Putamen (tissue), 1 donor: ENCODE data around the gene FSTL3.
"Not testable (repeated sequence)": the region's sequence is repeated elsewhere in the genome, so short reads cannot be mapped to it uniquely, and the experiment has no call there.

Experiments used
- DNase-seq: peaks from one replicate; pipeline ENCODE4 v3.0.0-alpha.2; 2016; ENCODE audit warnings: low spot score

FSTL3 gene

DNA sequence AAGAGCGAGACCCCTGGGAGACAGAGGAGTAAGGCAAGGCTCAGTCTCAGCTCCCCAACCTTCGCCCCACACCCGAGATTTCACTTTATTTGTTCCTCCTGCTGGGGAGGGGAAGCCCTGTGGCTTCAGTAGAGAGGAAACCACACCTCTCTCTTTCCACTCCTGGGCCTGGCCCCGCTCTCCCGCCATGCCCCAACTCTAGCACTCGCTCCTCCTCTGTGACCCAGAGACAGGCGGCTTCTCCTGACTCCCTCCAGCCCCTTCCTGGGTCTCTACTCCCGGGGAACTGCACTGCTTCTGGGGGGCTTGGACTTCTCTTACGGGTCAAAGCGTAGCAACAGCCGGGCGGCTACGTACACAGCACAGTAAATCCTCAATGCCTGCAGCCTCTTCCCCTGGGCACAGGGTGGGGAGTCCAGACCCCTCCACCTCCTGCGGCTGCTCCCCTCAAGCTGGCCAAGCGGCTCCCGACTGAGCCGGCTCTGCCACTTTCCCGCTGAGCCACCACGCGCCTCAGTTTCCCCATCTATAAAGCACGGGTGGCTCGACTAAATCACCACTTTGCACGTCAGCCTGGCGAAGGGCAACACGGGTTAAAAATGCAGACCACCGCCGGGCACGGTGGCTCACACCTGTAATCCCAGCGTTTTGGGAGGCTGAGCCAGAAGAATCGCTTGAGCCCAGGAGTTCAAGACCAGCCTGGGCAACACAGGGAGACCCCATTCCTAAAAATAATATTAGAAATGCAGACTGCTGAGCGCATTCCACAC, 14.6 kb upstream of the FSTL3 start:
- DNase-seq = no peak

DNA sequence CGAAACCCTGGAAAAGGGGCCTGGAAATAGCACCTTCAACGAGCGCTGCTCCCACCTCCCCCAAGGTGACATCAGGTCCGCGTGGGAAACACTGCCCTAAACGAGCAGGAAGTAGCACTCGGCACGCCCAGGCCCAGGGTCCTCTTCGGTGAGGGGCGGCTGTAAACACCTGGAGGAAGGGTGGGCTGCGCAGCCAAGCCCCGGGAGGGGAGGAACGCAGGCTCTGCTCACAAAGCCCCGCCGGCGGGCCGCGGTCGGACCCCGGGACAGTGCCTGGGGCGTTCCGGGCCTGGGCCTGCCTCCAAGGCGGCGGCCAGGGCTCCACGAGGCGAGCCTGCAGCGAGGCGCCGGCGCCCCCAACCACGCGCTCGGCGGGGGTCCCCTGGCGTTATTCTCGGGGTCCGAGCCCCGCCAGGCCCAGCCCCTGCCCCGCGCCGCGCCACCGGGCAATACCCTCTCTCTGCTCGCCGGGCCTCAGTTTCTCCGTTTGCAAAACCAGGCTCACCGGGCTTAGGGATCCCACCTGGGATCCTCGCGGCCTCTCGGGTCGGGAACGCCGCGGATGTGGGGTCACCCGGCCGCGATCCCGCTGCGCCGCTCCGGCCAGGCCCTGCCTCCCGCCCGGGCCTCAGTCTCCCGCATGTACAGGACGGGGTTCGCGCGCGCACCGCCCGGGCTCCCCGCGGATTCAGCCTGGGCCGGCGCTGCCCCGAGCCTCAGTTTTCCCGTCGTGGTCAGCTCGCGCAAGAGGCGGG, 13.8 kb upstream of the FSTL3 start:
- DNase-seq = no peak

- DNase-seq = peak; percentile 89
Measured at GRCh38 chr19:662962-663681, 13.1 kb upstream of the FSTL3 start, which contains the start of gene RNF126. Gene RNF126, minus strand, starts transcription at chr19:663214. Its CDS starts 93 bp downstream, at chr19:663121.

- DNase-seq = no peak
Measured at GRCh38 chr19:663682-664117, 12.5 kb upstream of the FSTL3 start.

DNA sequence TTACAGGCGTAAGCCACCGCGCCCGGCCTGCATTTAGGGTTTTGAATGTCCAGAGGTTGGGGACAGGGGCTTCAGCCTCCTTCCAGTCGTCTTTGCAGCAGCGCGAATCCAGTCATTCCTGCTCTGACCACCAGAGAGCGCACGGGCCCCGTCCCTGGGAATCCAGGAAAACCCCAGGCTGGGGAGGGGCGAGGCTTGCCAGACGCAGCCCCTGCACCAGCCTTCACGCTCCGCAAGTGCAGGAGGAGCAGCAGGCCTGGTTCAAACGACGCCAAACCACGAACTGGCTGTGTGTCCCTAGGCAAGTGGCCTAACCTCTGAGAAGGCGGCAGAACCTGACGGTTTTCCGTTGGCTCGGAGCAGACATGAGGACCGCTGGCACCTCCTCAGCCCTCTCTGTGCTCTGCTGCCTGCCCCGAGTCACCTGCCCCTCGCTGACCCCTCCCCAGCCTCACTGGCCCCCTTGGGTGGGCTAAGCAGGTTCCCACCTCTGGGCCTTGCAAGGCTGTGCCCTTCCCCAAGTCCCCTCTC, 11.2 kb upstream of the FSTL3 start:
- DNase-seq = peak; percentile 63

DNA sequence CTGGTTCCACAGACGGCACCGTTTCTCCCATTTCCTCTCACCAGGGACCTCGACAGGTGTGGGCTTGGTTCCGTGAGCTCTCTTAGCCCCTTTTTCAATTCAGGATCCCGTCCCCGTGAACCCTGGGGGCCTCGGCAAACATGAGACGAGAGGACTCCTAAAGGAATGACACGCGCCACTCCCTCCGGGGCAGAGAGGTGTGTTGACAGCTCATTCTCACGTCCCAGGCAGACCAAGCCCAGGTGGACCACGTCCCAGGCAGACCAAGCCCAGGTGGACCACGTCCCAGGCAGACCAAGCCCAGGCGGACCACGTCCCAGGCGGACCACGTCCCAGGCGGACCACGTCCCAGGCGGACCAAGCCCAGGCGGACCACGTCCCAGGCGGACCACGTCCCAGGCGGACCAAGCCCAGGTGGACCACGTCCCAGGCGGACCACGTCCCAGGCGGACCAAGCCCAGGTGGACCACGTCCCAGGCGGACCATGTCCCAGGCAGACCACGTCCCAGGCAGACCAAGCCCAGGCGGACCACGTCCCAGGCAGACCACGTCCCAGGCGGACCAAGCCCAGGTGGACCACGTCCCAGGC, 9.1 kb upstream of the FSTL3 start:
- DNase-seq = not testable (repeated sequence)

GRCh38 chr19:668675-669434, 7.3 kb upstream of the FSTL3 start:
- DNase-seq = not testable (repeated sequence)

GRCh38 chr19:670609-671075, 5.5 kb upstream of the FSTL3 start:
- no peak for DNase-seq

DNA sequence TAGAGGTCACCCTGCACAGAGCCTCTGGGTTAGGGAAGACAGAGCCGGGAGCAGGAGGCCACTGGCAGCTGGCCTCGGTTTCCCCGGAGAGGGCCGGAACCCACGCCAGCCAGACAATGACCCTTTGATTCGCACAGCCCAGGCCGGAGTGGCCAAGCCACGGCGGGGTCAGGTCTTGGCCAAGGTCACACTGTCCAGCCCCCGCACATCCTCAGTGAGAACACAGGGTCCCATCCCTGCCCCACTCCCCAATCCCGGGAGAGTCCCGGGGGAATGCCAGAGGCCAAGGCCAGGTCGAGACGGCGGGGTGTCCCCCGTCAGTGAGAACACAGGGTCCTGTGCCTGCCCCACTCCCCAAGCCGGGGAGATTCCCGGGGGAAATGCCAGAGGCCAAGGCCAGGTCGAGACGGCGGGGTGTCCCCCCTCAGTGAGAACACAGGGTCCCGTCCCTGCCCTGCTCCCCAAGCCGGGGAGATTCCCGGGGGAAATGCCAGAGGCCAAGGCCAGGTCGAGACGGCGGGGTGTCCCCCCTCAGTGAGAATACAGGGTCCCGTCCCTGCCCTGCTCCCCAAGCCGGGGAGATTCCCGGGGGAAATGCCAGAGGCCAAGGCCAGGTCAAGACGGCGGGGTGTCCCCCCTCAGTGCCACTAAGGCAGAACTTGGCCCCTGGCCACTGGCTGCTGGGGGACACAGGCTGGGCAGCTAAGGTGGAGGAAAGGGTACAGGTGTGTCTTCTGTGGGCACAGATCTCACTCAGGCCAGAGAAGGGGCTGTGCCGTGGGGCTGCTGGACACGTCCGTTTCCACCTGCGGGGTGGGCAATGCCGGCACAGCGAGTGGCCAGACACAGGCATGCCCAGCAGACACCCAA, 1.7 kb upstream of the FSTL3 start:
- no peak for DNase-seq

- DNase-seq = no peak
Measured at GRCh38 chr19:676007-676338, 219 bp upstream of the FSTL3 start.

DNA sequence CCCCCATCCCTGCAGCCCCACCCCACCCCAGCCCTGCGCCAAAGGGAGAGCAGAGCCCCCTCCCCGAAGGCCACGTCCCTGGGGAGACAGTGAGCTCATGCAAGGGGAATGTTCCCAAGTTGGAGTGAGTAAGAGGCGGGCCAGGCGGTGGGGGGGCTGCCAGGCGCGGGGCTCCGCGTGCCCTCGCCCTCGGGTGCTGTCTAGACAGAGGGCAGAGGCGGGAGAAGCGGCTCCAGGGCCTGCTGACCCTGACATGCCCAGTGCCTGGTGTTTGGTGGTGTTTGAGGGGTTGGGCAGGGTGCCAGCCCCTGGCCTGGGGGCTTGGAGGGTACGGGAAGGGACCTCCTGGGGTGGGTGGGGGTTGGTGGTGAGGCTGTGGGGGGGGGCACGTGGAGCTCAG, 1.0 kb downstream of the FSTL3 start:
- no peak for DNase-seq

GRCh38 chr19:677601-678436, 1.6 kb downstream of the FSTL3 start:
- DNase-seq = no peak

DNA sequence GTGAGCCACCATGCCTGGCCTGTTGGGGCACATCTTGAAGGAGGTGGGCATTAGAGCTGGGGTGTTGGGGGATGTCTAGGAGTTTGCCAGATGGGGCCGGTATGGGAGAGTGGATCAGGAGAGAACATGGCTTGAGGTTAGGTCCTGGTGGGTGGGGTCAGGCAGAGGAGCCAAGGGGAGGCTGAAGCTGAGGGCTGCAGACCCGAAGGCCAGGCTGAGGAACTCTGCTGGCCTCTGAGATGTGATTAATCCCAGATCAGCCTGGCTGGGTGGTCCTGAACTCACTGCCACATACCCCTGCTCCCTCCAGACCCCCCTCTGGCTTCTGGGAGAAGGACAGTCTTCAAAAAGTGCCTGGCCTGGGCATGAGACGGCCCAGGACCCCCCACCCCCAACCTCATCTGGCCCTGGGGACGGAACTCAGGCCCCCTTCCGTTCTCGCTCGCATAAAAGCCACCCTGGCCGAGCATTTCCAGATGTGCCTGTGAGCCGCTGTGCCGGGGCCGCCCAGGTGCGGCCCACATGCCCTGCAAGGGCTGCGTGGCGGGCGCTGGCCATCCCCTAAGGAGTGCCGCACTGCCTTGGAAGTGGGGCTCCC, 2.7 kb downstream of the FSTL3 start:
- DNase-seq = no peak

DNA sequence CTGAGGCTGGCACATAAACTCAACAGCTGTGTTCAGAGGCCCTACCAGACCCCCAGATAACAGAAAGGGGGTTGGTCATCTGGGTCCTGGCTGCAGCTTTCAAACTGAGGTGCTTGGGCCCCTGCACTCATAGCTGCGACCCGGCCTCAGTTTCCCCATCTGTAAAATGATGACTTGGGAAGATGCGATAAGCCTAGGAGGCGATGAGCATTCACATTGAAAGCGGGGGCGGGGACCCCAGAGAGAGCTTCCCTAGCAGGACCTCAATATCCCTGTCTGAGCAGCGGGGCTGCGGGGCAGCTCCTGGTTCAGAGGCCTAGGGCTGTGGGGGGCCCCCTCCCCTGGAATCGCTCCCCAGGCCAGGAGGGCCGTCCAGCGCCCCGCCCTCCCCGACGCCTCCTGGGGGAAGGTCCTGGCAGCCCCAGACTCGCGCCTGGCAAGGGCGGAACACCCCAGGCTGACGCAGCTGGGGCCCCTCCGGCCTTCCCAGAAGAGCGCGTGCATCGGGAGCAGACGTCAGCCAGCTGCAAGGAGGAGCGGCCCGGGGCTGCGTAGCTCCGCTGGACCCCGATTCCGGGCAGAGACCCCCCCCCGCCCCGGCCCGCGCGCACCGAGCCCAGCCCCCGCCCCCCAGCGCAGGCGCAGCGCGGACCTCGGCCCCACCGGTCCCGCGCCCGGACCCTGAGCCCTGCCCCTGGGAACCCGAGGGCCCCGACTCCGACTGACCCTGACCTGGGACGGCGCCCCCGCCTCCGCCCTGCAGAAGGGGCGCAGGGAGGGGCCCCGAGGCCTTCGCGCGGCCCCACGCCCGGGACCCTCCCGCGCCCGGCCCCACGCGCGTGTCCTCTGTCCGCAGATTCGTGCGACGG, 3.5 kb downstream of the FSTL3 start:
- peak; percentile 40 for DNase-seq

DNA sequence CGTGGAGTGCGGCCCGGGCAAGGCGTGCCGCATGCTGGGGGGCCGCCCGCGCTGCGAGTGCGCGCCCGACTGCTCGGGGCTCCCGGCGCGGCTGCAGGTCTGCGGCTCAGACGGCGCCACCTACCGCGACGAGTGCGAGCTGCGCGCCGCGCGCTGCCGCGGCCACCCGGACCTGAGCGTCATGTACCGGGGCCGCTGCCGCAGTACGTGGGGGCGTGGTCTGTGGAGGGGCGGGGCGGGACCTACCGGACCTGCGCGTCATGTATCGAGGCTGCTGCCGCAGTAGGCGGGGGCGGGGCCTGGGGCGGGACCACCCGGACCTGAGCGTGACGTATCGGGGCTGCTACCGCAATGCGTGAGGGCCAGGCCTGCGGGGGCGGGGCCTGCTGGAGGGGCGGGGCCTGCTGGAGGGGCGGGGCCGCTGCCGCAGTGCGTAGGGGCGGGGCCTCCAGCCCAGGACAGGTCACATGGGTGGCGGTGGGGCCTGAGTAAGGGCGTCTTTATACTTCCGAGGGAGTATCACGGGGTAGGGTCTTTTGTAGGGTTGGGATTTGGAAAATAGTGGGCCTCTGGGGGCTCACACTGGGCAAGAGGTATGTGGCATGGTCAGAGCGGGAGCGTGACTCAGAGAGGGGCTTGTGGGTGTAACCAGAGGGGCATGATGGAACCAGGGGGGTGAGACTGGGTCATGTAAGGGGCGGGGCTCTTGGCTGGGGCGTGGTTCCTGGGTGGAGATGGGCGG, 4.3 kb downstream of the FSTL3 start:
- peak; percentile 98 for DNase-seq

DNA sequence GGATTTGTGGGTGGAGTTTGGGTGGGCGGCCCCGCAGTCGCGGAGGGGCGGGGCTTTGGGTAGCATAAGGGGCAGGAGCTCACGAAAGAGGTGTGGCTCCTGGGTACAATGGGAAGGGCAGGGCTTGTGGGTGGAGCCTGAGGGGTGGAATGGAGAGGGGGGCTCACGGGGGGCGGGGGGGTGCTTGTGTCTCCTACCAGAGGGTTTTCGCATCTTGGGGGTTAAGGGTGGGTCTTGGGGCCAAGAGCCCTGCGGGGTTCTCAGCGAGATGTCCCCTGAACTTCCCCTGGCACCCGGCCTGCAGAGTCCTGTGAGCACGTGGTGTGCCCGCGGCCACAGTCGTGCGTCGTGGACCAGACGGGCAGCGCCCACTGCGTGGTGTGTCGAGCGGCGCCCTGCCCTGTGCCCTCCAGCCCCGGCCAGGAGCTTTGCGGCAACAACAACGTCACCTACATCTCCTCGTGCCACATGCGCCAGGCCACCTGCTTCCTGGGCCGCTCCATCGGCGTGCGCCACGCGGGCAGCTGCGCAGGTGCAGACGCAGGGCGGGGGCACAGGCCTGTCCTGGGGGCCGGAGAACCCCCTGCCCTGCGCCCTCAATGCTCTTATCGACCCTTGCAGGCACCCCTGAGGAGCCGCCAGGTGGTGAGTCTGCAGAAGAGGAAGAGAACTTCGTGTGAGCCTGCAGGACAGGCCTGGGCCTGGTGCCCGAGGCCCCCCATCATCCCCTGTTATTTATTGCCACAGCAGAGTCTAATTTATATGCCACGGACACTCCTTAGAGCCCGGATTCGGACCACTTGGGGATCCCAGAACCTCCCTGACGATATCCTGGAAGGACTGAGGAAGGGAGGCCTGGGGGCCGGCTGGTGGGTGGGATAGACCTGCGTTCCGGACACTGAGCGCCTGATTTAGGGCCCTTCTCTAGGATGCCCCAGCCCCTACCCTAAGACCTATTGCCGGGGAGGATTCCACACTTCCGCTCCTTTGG, 5.1 kb downstream of the FSTL3 start:
- DNase-seq = no peak
